Activated CD4-positive, alpha-beta memory T cell treated with anti-CD3 and anti-CD28 coated beads, Interleukin-2, amount 10 ng/mL, durations not matched to agents 7 days and 5 days (primary cell): Measurements from ENCODE around the gene CADPS. TPM values are rescaled to one million over a fixed set of nuclear protein-coding genes. Genes with fewer than 3 reads are reported as not detected.

Experiments used
- CTCF ChIA-PET: fragments of 350-600 bp; sonication (Branson Sonifier 250); formaldehyde crosslinking; loops from one replicate; lab custom pipeline; 2021; ENCODE audit warnings: antibody characterized with exemption, inconsistent platforms; lab: Charles Lee
- POLR2A ChIA-PET: fragments of 350-600 bp; sonication (Branson Sonifier 250); formaldehyde crosslinking; loops from one replicate; lab custom pipeline; 2021; ENCODE audit warnings: antibody characterized with exemption; lab: Charles Lee
- DNase-seq: peaks from one replicate; pipeline ENCODE4 v3.0.0-alpha.2; 2020
- H3K27ac Mint-ChIP-seq: one replicate; pipeline ENCODE4 v1.8.0; 2021; ENCODE audit warnings: mild to moderate bottlenecking, mixed read lengths
- H3K27me3 Mint-ChIP-seq: one replicate; pipeline ENCODE4 v1.8.0; 2021; ENCODE audit warnings: mixed read lengths
- H3K36me3 Mint-ChIP-seq: one replicate; pipeline ENCODE4 v1.8.0; 2021; ENCODE audit warnings: low read depth, mixed read lengths
- H3K4me1 Mint-ChIP-seq: one replicate; pipeline ENCODE4 v1.8.0; 2021; ENCODE audit warnings: mixed read lengths
- H3K4me3 Mint-ChIP-seq: one replicate; pipeline ENCODE4 v1.8.0; 2021; ENCODE audit warnings: mild to moderate bottlenecking, mixed read lengths
- H3K9me3 Mint-ChIP-seq: one replicate; pipeline ENCODE4 v1.8.0; 2021; ENCODE audit warnings: mixed read lengths
- total RNA-seq, 2 experiments: library from RNA; stranded (reverse); gene quantifications; one replicate each; pipeline ENCODE4 v1.2.3, GENCODE V29; 2021

CADPS gene
- total RNA-seq, 2 experiments from 2014 or later, result not detected

DNA sequence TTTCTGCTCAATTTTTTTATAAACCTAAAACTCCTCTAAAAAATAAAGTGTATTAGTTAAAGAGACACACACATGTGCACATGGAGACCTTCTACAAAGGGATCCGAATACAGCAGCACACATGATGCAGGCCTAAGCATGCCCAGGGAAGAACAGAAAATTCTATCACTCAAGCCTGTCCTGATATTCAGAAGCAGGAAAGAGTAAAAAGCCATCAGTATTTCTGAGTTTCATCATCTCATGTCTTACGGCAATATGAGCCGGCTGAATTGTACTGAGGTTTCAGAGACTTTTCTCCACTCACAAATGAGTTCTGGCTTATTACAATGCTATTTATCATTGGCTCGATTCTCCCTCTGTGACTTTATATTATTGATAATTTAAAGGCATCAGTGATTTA, 97.5 kb downstream of the CADPS start:
- H3K9me3 Mint-ChIP-seq, result no peaks in the 10 kb centered on the region
- H3K27me3 Mint-ChIP-seq, result no peaks in the 10 kb centered on the region
- POLR2A ChIA-PET, result no interaction called here

DNA sequence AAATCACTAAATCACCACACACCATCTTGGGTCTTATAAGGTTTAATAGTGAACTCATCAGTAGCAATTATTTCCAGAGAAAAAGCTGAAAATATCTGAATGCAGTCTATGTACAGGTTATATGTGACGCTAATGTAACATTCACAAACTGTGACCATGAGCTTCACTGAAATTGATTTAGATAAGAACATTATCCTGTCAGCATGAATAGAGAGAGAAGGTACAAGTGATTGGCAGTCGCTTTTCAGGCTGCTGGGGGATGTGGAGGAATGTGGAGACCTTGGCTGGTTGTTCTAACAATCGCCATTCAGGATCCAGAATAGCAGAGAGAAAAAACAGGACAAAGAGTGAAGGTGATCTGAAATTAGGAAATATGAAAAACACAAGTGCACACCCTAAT, 98.1 kb downstream of the CADPS start:
- Mint-ChIP-seq H3K9me3 (no peaks in the 10 kb centered on the region), H3K4me1 (no peaks in the 10 kb centered on the region), H3K4me3 (no peak overlapping the region), H3K36me3 (no peaks in the 10 kb centered on the region), H3K27ac (no peak overlapping the region), H3K27me3 (no peaks in the 10 kb centered on the region)
- DNase-seq, result no peak
- CTCF ChIA-PET, result no interaction called here
- POLR2A ChIA-PET, result no interaction called here

More for the DNA sequence above, 97.5 kb downstream of the CADPS start:
- Mint-ChIP-seq H3K27ac (no peak overlapping the region), H3K4me3 (no peak overlapping the region), H3K4me1 (no peaks in the 10 kb centered on the region), H3K36me3 (no peaks in the 10 kb centered on the region)
- CTCF ChIA-PET, result no interaction called here
- DNase-seq, result no peak

DNA sequence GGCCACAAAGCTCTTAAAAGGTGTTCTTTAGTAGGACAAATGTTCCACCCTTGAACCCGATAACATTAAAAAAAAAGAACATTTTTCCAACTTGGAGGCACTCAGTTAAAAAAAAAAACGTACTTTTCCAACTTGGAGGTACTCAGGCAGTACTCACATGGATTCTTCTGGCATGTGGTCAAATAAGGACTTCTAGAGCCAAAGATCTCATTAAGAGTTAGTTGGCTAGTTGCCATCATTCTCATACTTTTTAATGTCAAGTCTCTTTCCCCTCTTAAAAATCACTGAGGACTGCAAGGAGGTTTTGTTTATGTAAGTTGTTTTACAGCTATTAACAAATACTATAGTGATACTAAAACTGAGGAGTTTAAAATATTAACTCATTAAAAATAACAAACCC, 101.0 kb downstream of the CADPS start:
- no peak overlapping the region for H3K27ac Mint-ChIP-seq
- ChIA-PET CTCF (no interaction called here), POLR2A (interaction anchor here (0.6 kb wide), 1 partner anchor 85 kb away, joined by 3 read pairs; no protein-coding TSS in a partner anchor)
- H3K4me1 Mint-ChIP-seq, result no peaks in the 10 kb centered on the region
- no peaks in the 10 kb centered on the region for H3K36me3 Mint-ChIP-seq
- H3K4me3 Mint-ChIP-seq, result no peak overlapping the region
- H3K27me3 Mint-ChIP-seq, result no peaks in the 10 kb centered on the region
- DNase-seq, result no peak
- H3K9me3 Mint-ChIP-seq, result no peaks in the 10 kb centered on the region

DNA sequence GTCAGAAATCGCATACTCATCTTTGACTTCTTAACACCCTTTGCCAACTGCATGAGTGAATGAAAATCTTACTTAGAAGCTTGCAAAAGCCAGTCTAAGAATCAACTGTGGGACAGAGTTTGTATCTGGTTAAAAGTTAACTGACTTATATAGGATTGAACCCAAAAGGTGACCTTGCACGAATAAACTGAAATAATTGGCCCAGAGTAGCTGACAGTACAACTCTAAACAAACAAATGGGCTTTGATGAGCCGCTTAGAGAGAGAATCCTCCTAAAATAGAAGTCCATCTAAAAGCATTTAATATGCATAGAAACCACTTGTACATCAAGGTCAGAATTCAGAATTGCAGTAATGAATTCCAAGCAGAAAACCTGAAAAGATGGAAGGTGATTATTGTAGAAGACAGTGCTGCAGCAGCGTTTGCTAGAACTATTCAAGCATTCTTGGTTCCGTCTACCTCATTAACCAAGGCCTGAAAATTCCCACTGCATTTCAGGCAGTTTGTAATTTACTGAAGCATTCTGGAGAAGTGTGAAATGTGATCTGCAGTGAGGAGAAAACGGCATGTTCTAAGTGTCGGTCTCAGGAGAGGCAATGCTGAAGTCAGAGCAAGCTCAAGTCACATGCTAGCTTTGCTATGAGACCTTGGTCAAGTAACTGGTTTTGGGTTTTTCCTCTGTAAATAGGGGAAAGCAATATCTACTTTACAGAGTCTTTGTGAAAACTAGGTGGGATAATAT, 103.7 kb downstream of the CADPS start:
- H3K27ac Mint-ChIP-seq, result no peak overlapping the region
- CTCF ChIA-PET, result no interaction called here
- H3K36me3 Mint-ChIP-seq, result no peaks in the 10 kb centered on the region
- H3K4me1 Mint-ChIP-seq, result no peaks in the 10 kb centered on the region
- H3K9me3 Mint-ChIP-seq, result no peaks in the 10 kb centered on the region
- DNase-seq, result no peak
- H3K27me3 Mint-ChIP-seq, result no peaks in the 10 kb centered on the region
- H3K4me3 Mint-ChIP-seq, result no peak overlapping the region
- POLR2A ChIA-PET, result no interaction called here

DNA sequence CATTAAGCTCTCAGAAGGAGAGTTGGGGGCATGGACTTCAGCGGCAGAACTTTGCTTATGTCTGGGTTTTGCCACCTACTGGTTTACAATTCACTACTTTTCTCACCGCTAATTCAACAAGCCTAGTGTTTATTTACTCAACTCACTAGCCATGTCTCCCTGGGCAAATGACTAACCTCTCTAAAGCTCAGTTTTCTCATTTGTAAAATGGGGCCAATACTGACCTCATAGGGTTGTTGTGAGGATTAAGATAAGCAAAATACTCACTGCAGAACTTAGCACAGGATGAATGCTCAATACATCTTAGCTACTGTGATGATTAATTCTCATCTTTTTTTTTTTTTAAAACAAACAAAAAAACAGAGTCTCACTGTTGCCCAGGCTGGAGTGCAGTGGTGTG, 106.3 kb downstream of the CADPS start:
- Mint-ChIP-seq H3K4me3 (no peak overlapping the region), H3K36me3 (no peaks in the 10 kb centered on the region), H3K27ac (no peak overlapping the region), H3K9me3 (no peaks in the 10 kb centered on the region), H3K27me3 (no peaks in the 10 kb centered on the region), H3K4me1 (no peaks in the 10 kb centered on the region)
- CTCF ChIA-PET, result no interaction called here
- DNase-seq, result no peak
- POLR2A ChIA-PET, result no interaction called here

- H3K4me3 Mint-ChIP-seq, result no peak overlapping the region
- H3K4me1 Mint-ChIP-seq, result no peaks in the 10 kb centered on the region
- CTCF ChIA-PET, result no interaction called here
- POLR2A ChIA-PET, result no interaction called here
- DNase-seq, result no peak
- H3K9me3 Mint-ChIP-seq, result no peaks in the 10 kb centered on the region
- H3K36me3 Mint-ChIP-seq, result no peaks in the 10 kb centered on the region
- no peaks in the 10 kb centered on the region for H3K27me3 Mint-ChIP-seq
- no peak overlapping the region for H3K27ac Mint-ChIP-seq
These were observed 113.5 kb downstream of the CADPS start for GRCh38 chr3:62761711-62762110.

GRCh38 chr3:62761311-62761710, 113.9 kb downstream of the CADPS start:
- no peak for DNase-seq
- no peak overlapping the region for H3K4me3 Mint-ChIP-seq
- no peaks in the 10 kb centered on the region for H3K4me1 Mint-ChIP-seq
- no peaks in the 10 kb centered on the region for H3K27me3 Mint-ChIP-seq
- POLR2A ChIA-PET, result no interaction called here
- H3K9me3 Mint-ChIP-seq, result no peaks in the 10 kb centered on the region
- CTCF ChIA-PET, result no interaction called here
- H3K36me3 Mint-ChIP-seq, result no peaks in the 10 kb centered on the region
- no peak overlapping the region for H3K27ac Mint-ChIP-seq

GRCh38 chr3:62758296-62759066, 116.7 kb downstream of the CADPS start:
- no peaks in the 10 kb centered on the region for H3K4me1 Mint-ChIP-seq
- H3K27ac Mint-ChIP-seq, result no peak overlapping the region
- no peak for DNase-seq
- CTCF ChIA-PET, result no interaction called here
- POLR2A ChIA-PET, result no interaction called here
- H3K4me3 Mint-ChIP-seq, result no peak overlapping the region
- no peaks in the 10 kb centered on the region for H3K36me3 Mint-ChIP-seq
- H3K27me3 Mint-ChIP-seq, result no peaks in the 10 kb centered on the region
- H3K9me3 Mint-ChIP-seq, result no peaks in the 10 kb centered on the region

DNA sequence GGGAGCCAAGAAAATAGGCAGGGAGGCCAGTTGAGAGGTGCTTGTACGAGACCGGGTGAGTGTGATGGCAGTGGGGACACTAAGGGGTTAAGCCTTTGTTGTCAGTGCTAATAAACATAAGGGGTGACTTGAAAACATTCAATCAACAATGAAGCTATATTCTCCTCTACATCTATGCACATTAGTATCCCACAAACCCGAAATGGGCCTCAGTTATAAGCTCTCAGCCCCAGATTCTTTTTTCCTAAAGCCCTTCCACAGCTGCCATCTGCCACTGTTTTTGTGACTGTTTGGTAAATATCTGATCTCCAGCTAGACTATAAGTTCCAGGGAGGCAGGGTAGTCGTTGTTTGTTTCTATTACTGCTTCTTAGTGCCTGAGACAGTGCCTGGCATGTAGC, 118.2 kb downstream of the CADPS start:
- Mint-ChIP-seq H3K4me1 (no peaks in the 10 kb centered on the region), H3K27ac (no peak overlapping the region), H3K36me3 (no peaks in the 10 kb centered on the region), H3K9me3 (no peaks in the 10 kb centered on the region), H3K4me3 (no peak overlapping the region), H3K27me3 (no peaks in the 10 kb centered on the region)
- ChIA-PET CTCF (no interaction called here), POLR2A (no interaction called here)
- DNase-seq, result no peak

DNA sequence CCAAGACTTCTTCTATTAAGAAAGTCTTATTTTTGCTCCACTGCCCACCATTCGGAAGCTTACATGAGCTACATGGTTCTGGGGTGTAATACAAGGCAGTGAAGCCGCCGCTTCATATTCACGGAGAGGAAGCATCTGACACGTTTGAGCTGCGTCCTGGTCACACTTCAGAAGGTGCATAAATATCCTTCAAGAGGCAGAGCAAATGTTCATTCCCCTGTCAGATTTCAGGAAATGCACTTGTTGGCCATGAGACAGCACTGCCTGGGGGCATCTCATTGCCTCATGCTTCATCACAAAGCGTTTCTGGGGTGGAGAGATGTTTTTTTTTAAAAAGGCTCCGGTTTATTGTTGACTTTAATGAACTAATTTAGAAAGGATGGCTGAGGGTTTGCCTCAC, 119.9 kb downstream of the CADPS start:
- Mint-ChIP-seq H3K36me3 (no peaks in the 10 kb centered on the region), H3K4me3 (no peak overlapping the region), H3K27ac (no peak overlapping the region), H3K27me3 (no peaks in the 10 kb centered on the region), H3K9me3 (no peaks in the 10 kb centered on the region), H3K4me1 (no peaks in the 10 kb centered on the region)
- DNase-seq, result no peak
- CTCF ChIA-PET, result no interaction called here
- POLR2A ChIA-PET, result no interaction called here

DNA sequence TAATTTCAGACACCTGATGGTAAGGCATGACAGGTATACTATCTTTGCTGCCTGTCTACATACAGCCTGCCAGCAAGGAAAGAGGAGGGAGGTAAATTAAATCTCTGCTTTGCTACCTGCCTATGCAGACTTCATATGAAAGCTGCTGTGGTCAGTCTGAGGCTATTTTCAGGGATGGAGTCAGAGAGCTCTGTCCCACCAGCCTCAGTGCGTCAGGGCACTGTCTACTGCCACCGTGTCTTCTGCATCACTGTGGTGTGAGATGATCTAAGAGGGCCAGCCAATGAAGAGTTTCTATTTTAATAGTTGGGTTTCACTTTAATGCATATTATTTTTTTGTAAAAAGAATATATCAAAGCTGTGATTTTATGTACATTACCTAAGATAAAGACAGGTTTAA, 125.6 kb downstream of the CADPS start:
- ChIA-PET CTCF (no interaction called here), POLR2A (no interaction called here)
- Mint-ChIP-seq H3K27me3 (no peaks in the 10 kb centered on the region), H3K9me3 (peaks cover 2% of the 10 kb centered on the region), H3K27ac (no peak overlapping the region), H3K36me3 (no peaks in the 10 kb centered on the region), H3K4me3 (no peak overlapping the region), H3K4me1 (no peaks in the 10 kb centered on the region)
- DNase-seq, result no peak

DNA sequence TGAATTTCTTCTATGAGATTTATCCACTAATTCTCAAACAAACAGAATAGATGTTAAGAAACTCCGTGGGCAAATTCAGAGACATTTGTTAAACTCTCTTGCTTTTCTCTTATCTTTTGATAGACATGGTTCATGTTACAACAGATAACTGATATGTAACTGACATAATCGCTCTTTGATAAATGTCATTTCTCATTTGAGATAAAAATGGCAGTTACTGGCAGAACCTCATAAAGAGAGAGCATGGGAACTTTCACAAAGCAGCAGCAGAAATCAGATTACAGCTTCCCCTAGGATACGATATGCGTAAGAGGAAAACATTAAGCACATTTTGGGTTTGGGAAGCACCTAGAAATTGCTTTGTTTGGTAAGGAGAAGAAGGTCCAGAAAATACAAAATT, 126.1 kb downstream of the CADPS start:
- Mint-ChIP-seq H3K36me3 (no peaks in the 10 kb centered on the region), H3K9me3 (peaks cover 2% of the 10 kb centered on the region), H3K27ac (no peak overlapping the region), H3K27me3 (no peaks in the 10 kb centered on the region), H3K4me3 (no peak overlapping the region), H3K4me1 (no peaks in the 10 kb centered on the region)
- DNase-seq, result no peak
- ChIA-PET POLR2A (no interaction called here), CTCF (no interaction called here)

GRCh38 chr3:62737449-62737848, 137.8 kb downstream of the CADPS start:
- ChIA-PET CTCF (no interaction called here), POLR2A (no interaction called here)
- no peak for DNase-seq
- Mint-ChIP-seq H3K36me3 (no peaks in the 10 kb centered on the region), H3K27ac (no peak overlapping the region), H3K4me1 (no peaks in the 10 kb centered on the region), H3K4me3 (no peak overlapping the region), H3K27me3 (no peaks in the 10 kb centered on the region), H3K9me3 (no peaks in the 10 kb centered on the region)

GRCh38 chr3:62735510-62735909, 139.7 kb downstream of the CADPS start:
- H3K27ac Mint-ChIP-seq, result no peak overlapping the region
- ChIA-PET CTCF (no interaction called here), POLR2A (no interaction called here)
- no peaks in the 10 kb centered on the region for H3K9me3 Mint-ChIP-seq
- no peak for DNase-seq
- H3K4me3 Mint-ChIP-seq, result no peak overlapping the region
- no peaks in the 10 kb centered on the region for H3K4me1 Mint-ChIP-seq
- H3K27me3 Mint-ChIP-seq, result no peaks in the 10 kb centered on the region
- H3K36me3 Mint-ChIP-seq, result no peaks in the 10 kb centered on the region
